PFSK-1 (cell line): Measurements from ENCODE around the gene SOX4.

ENCODE experiments used
- POLR2AphosphoS5 ChIP-seq: IDR thresholded peaks from 2 replicates; pipeline ENCODE4 v1.6.1; 2012; ENCODE audit warnings: low read depth, mild to moderate bottlenecking, control low read depth, low read length, moderate library complexity
- SIN3A ChIP-seq: IDR thresholded peaks from 2 replicates; pipeline ENCODE4 v1.6.1; 2012; ENCODE audit warnings: mild to moderate bottlenecking, low read length, moderate library complexity, borderline replicate concordance; ENCODE audit not compliant: insufficient read depth
- TAF1 ChIP-seq: IDR thresholded peaks from 2 replicates; pipeline ENCODE4 v1.6.1; 2012; ENCODE audit warnings: low read length, control low read depth, borderline replicate concordance; ENCODE audit not compliant: insufficient read depth
- TF ChIP-seq, protein P1 (sequence below), 2 experiments: IDR thresholded peaks; 2 replicates each; pipeline versions ENCODE4 v1.6.1 to v1.8.0; 2011 to 2012; ENCODE audit warnings: low read depth in 2 of 2, low read length in 2 of 2, control low read depth in 1 of 2, inconsistent platforms in 1 of 2, mild to moderate bottlenecking in 1 of 2, moderate library complexity in 1 of 2; ENCODE audit not compliant: insufficient read depth in 1 of 2

GRCh38 chr6:21591446-21591845 lies 2.1 kb upstream of the SOX4 start:
- no peak for TF ChIP-seq TAF1
- TF ChIP-seq, protein P1, sequence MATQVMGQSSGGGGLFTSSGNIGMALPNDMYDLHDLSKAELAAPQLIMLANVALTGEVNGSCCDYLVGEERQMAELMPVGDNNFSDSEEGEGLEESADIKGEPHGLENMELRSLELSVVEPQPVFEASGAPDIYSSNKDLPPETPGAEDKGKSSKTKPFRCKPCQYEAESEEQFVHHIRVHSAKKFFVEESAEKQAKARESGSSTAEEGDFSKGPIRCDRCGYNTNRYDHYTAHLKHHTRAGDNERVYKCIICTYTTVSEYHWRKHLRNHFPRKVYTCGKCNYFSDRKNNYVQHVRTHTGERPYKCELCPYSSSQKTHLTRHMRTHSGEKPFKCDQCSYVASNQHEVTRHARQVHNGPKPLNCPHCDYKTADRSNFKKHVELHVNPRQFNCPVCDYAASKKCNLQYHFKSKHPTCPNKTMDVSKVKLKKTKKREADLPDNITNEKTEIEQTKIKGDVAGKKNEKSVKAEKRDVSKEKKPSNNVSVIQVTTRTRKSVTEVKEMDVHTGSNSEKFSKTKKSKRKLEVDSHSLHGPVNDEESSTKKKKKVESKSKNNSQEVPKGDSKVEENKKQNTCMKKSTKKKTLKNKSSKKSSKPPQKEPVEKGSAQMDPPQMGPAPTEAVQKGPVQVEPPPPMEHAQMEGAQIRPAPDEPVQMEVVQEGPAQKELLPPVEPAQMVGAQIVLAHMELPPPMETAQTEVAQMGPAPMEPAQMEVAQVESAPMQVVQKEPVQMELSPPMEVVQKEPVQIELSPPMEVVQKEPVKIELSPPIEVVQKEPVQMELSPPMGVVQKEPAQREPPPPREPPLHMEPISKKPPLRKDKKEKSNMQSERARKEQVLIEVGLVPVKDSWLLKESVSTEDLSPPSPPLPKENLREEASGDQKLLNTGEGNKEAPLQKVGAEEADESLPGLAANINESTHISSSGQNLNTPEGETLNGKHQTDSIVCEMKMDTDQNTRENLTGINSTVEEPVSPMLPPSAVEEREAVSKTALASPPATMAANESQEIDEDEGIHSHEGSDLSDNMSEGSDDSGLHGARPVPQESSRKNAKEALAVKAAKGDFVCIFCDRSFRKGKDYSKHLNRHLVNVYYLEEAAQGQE (IDR thresholded peaks at IDR 0.05; ENCODE audit: insufficient read depth in 1 of 2, low read depth in 2 of 2, low read length in 2 of 2), result no peak
- TF ChIP-seq POLR2AphosphoS5, result no peak
- TF ChIP-seq SIN3A, result no peak
